Measurements from ENCODE around the gene IREB2.
A peak's percentile ranks its signal among the peaks of the same experiment; 100 is the strongest.

IREB2 gene

GRCh38 chr15:78406016-78406585 is 31.9 kb upstream of the IREB2 start:
- no peak for DNase-seq (ENCODE audit: low spot score)

GRCh38 chr15:78407608-78408354 is 30.2 kb upstream of the IREB2 start:
- DNase-seq (ENCODE audit: low spot score) = no peak

- DNase-seq (ENCODE audit: low spot score) = no peak
Measured at GRCh38 chr15:78408355-78408640, 29.7 kb upstream of the IREB2 start.

GRCh38 chr15:78408961-78409360 is 29.1 kb upstream of the IREB2 start:
- DNase-seq (ENCODE audit: low spot score) = no peak

- no peak for DNase-seq (ENCODE audit: low spot score)
Measured at GRCh38 chr15:78411061-78411460, 27.0 kb upstream of the IREB2 start.

- DNase-seq (ENCODE audit: low spot score) = no peak
Measured at GRCh38 chr15:78414621-78415250, 23.3 kb upstream of the IREB2 start.

- peak; percentile 17 for DNase-seq (ENCODE audit: low spot score)
Measured at GRCh38 chr15:78415284-78415683, 22.7 kb upstream of the IREB2 start.

- DNase-seq (ENCODE audit: low spot score) = no peak
Measured at GRCh38 chr15:78417754-78418630, 20.0 kb upstream of the IREB2 start.

- no peak for DNase-seq (ENCODE audit: low spot score)
Measured at GRCh38 chr15:78418686-78419085, 19.3 kb upstream of the IREB2 start.

GRCh38 chr15:78419367-78419766 is 18.6 kb upstream of the IREB2 start:
- DNase-seq (ENCODE audit: low spot score) = no peak

GRCh38 chr15:78420220-78420619 is 17.8 kb upstream of the IREB2 start:
- DNase-seq (ENCODE audit: low spot score) = no peak

- no peak for DNase-seq (ENCODE audit: low spot score)
Measured at GRCh38 chr15:78420766-78421165, 17.2 kb upstream of the IREB2 start.

GRCh38 chr15:78421238-78421965 is 16.6 kb upstream of the IREB2 start:
- DNase-seq (ENCODE audit: low spot score) = no peak

- peak; percentile 44 for DNase-seq (ENCODE audit: low spot score)
Measured at GRCh38 chr15:78422571-78423340, 15.3 kb upstream of the IREB2 start.

GRCh38 chr15:78424673-78425072 is 13.3 kb upstream of the IREB2 start:
- no peak for DNase-seq (ENCODE audit: low spot score)

GRCh38 chr15:78425643-78426042 is 12.4 kb upstream of the IREB2 start:
- DNase-seq (ENCODE audit: low spot score) = no peak

- DNase-seq (ENCODE audit: low spot score) = no peak
Measured at GRCh38 chr15:78426300-78426699, 11.7 kb upstream of the IREB2 start.

- no peak for DNase-seq (ENCODE audit: low spot score)
Measured at GRCh38 chr15:78427953-78428352, 10.1 kb upstream of the IREB2 start.

- DNase-seq (ENCODE audit: low spot score) = no peak
Measured at GRCh38 chr15:78429477-78429876, 8.5 kb upstream of the IREB2 start.

- DNase-seq (ENCODE audit: low spot score) = no peak
Measured at GRCh38 chr15:78431955-78432354, 6.1 kb upstream of the IREB2 start.

- no peak for DNase-seq (ENCODE audit: low spot score)
Measured at GRCh38 chr15:78432664-78433063, 5.4 kb upstream of the IREB2 start.

Measured in hepatic stellate cell (primary cell).